GM18951 (cell line): ENCODE data around the gene TXNDC12.
A peak's percentile ranks its signal among the peaks of the same experiment; 100 is the strongest.
"Not testable (repeated sequence)": the region's sequence is repeated elsewhere in the genome, so short reads cannot be mapped to it uniquely, and the experiment has no call there.

Source experiments
- POLR2A ChIP-seq: IDR thresholded peaks from 4 replicates; pipeline ENCODE4 v1.6.1; 2011; ENCODE audit warnings: mild to moderate bottlenecking; ENCODE audit not compliant: insufficient read length, insufficient read depth; ENCODE audit errors: extremely low read depth
- in situ Hi-C: fragments of 300-500 bp; cut with MboI; formaldehyde crosslinking; loops from one replicate; pipeline ENCODE4 v1.12.0; 2022; ENCODE audit warnings: low sequenced_read_pairs, mixed read lengths, inconsistent platforms; ENCODE audit not compliant: unreplicated experiment

The TXNDC12 gene

GRCh38 chr1:52033190-52034049 lies 21.6 kb downstream of the TXNDC12 start, which contains the start of gene KTI12:
TSS of gene KTI12 (minus strand) at chr1:52033810. CDS start at chr1:52033761, 49 bp downstream.
- in situ Hi-C loops, result no loop called here
- TF ChIP-seq POLR2A, result peak; percentile 90

- no peak for TF ChIP-seq POLR2A
- in situ Hi-C loops, result no loop called here
Observed at GRCh38 chr1:52032785-52033131, 22.2 kb downstream of the TXNDC12 start.

- TF ChIP-seq POLR2A, result no peak
Observed at GRCh38 chr1:52032124-52032784, 22.7 kb downstream of the TXNDC12 start.

GRCh38 chr1:52028839-52029238 lies 26.2 kb downstream of the TXNDC12 start:
- in situ Hi-C loops, result not testable (repeated sequence)

More at GRCh38 chr1:52032124-52032784, 22.7 kb downstream of the TXNDC12 start:
- in situ Hi-C loops, result no loop called here

- TF ChIP-seq POLR2A, result no peak
- in situ Hi-C loops, result no loop called here
Observed at GRCh38 chr1:52028328-52028727, 26.7 kb downstream of the TXNDC12 start.

GRCh38 chr1:52026278-52026677 lies 28.7 kb downstream of the TXNDC12 start:
- in situ Hi-C loops, result no loop called here
- TF ChIP-seq POLR2A, result no peak

- in situ Hi-C loops, result no loop called here
- TF ChIP-seq POLR2A, result no peak
Observed at GRCh38 chr1:52022133-52022532, 32.9 kb downstream of the TXNDC12 start.

- in situ Hi-C loops, result no loop called here
- TF ChIP-seq POLR2A, result no peak
Observed at GRCh38 chr1:52008071-52008809, 46.8 kb downstream of the TXNDC12 start.

- in situ Hi-C loops, result no loop called here
- no peak for TF ChIP-seq POLR2A
Observed at GRCh38 chr1:52007215-52008002, 47.6 kb downstream of the TXNDC12 start.

- in situ Hi-C loops, result not testable (repeated sequence)
Observed at GRCh38 chr1:52006081-52006553, 48.9 kb downstream of the TXNDC12 start.

- in situ Hi-C loops, result not testable (repeated sequence)
Observed at GRCh38 chr1:52005548-52005947, 49.4 kb downstream of the TXNDC12 start.

GRCh38 chr1:52003877-52004276 lies 51.1 kb downstream of the TXNDC12 start:
- no peak for TF ChIP-seq POLR2A
- in situ Hi-C loops, result no loop called here
